GM19239 (cell line): ENCODE measurements around the gene ATXN2.

Source experiments
- DNase-seq: peaks from one replicate; pipeline ENCODE4 v3.0.0; 2011; ENCODE audit warnings: low spot score; ENCODE audit not compliant: insufficient read length
- FAIRE-seq: peaks from 2 replicates; lab custom pipeline; 2011; peaks lifted over from hg19 to GRCh38; lab: Jason Lieb, UNC

The ATXN2 gene

DNA sequence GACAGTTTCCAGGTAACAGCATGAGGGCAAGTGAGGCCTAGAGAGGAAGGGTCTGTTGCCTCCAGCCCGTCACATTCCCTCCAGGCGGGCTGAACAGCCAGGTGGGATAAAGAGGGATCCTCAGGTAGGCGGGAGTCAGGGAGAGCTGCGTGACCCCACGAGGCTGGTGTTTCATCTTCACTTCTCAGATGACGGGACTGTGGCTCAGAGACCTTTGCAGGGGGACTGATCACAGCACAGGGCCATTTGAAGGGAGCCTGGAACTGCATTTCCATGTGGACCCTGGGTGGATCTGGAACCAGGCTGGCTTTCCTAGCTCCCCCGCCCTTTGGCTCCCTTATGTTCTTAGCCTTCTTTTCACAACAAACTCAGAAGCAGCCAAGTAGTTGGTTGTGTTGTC, 156.0 kb downstream of the ATXN2 start:
- FAIRE-seq (no peak), DNase-seq (no peak)

DNA sequence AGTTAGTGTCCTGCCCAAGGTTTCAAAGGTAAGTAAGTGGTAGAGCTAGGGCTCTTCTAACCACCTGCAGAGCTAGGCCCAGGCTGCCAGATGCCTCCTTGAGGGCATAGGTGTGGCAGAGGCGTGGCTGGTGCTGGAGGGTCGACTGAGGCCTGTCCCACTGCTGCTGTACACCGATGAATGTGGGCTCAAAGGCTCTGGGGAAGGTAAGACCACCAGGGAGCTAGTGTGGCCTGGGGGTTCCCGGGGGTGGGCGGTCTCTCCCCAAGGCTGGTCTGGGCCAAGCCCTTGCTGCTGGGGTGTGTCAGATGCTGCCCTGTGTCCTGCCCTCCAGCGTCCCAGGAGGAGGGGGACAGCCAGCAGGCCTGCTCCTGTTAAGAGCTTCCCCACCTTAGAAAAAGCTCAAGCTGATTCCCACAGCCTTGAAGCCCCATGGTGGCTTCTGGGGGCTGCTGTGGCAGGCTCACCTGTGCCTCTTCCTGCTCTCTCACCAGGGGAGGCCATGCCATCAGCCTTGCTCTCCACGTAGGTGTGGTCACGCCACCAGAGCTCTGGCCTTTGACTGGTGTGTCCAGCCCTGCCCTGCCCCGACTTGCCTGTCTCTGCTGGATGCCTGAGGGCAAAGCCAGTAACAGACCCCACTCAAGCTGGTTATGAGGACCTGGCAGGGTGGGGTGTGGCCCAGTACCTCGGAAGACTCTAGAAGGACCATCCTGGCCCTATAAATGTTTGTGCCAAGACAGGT, 156.6 kb downstream of the ATXN2 start:
- DNase-seq (no peak), FAIRE-seq (no peak)

GRCh38 chr12:111441107-111441928, 157.8 kb downstream of the ATXN2 start:
- no peak for DNase-seq
- FAIRE-seq: no peak

- no peak for DNase-seq
- FAIRE-seq: no peak
Observed at GRCh38 chr12:111440631-111441030, 158.5 kb downstream of the ATXN2 start.

DNA sequence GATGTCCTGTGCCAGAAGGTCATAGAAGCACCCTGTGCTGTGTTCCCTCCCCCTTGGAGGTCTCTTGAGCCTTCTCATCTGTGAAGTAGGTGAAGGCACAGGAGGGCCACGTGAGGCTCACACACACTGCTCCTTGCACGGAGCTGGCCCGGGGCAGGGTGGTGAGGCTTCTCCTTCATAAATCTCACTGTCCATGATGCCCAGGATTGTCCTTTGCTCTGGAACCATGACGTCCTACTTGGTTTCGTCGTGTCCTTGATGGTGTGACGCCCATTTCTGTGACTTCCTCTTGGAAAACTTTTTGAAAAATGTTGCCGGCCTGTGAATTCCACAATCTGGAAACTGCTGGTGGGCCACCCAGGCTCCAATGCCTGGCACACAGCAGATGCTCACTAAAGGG, 159.0 kb downstream of the ATXN2 start:
- DNase-seq (no peak), FAIRE-seq (no peak)

DNA sequence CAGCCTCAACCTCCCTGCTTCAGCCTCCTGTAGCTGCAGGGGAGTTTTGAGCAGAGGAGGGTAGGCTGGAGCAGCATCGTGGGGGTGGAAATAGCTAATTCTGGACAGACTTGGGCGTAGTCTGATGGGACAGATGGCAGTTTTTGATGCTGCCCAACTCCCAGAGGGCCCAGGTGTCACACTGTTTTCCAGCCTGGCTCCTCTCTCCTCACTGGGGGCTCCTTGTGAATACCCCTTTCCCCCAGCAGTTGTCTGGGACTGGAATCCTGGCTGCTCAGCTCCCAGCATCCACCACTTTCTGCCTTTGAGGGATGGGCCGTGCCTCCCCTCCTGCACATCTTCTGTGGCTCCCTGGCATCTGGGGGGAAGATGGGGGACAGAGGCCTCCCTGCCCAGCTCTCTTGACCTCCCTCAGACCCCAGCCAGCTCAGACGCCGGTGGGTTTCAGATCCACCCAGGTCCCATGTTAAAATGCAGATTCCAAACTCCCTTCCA, 159.4 kb downstream of the ATXN2 start:
- no peak for FAIRE-seq
- no peak for DNase-seq

GRCh38 chr12:111438481-111438880, 160.6 kb downstream of the ATXN2 start:
- DNase-seq (no peak), FAIRE-seq (peak; percentile 23)

- DNase-seq (no peak), FAIRE-seq (no peak)
Observed at GRCh38 chr12:111437816-111438454, 161.2 kb downstream of the ATXN2 start.

GRCh38 chr12:111436811-111437210, 162.3 kb downstream of the ATXN2 start:
- DNase-seq (no peak), FAIRE-seq (no peak)

- no peak for DNase-seq
- no peak for FAIRE-seq
Observed at GRCh38 chr12:111436266-111436665, 162.8 kb downstream of the ATXN2 start.

DNA sequence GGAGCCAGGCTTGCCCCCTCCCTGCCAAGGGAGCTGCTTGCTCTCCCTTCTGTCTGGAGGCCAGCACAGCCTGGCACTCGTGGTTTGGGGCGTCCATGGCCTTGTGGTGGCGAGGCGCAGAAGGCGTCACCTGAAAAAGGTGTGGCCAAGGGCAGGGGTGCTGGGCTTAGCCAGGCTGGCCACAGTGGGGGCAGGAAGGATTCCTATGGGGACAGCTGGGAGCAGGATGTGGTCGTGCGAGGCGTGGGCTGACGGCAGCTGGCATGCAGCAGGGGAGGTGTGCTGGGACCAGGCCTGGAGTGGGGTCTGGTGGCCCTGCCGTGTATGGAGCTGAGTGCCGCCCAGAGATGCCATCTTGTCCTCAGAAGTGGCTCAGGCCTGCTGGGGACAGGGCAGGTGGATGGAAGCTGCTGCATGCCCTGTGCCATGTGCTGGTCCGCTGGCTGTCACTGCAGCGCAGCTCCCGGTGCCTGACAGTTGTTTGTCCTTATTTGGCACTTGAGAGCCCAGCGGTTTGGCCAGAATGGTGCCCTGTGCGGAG, 163.4 kb downstream of the ATXN2 start:
- no peak for DNase-seq
- no peak for FAIRE-seq

DNA sequence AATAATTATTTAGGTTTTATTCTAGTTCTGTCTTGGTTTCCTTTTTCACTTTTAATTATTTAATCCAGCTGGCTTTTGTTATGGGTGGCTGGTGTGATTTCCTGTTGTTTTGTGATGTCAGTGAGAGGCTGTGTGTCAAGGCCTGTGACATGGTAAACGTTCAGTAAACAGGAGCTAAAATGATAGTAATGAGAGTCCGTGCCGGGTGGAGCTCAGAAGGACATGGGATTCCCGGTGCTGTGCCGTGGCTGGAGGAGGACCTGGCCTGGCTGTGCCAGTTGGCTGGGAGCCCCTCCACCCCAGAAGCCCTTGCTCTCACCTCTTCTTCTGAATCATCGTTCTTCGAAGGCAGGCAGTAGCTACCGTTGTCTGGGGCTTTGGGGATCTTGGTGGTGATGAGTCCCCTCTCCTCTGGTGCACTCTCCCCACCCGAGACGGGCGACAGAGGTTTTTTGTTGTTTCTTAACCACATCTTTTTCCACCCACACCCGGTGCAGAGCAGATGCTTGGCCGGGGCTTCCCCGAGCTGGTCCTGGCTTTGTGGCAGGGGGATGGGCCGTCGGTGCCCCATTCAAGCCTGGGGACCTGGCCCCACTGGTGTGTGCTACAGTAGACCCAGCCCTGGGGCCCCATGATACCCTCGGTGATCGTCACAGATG, 164.3 kb downstream of the ATXN2 start:
- peak; percentile 91 for FAIRE-seq

DNA sequence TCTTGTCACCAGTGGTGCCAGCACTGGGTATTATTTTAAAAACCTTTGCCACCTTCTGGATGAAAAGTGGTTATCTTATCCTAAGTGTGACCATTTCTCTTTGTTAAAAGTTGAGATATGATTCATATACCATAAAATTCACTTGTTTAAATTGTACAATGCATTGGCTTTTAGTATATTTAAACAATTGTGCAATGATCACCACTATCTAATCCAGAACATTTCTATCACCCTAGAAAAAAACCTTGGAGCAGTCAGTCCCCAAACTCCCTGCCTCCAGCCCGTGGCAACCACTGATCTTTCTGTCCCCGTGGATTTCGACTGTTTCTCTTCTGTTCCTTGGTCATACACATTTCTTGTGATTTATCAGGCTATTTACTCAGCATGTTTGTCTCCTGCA, 165.1 kb downstream of the ATXN2 start:
- DNase-seq (no peak), FAIRE-seq (no peak)

More for the DNA sequence above, 164.3 kb downstream of the ATXN2 start:
- no peak for DNase-seq

DNA sequence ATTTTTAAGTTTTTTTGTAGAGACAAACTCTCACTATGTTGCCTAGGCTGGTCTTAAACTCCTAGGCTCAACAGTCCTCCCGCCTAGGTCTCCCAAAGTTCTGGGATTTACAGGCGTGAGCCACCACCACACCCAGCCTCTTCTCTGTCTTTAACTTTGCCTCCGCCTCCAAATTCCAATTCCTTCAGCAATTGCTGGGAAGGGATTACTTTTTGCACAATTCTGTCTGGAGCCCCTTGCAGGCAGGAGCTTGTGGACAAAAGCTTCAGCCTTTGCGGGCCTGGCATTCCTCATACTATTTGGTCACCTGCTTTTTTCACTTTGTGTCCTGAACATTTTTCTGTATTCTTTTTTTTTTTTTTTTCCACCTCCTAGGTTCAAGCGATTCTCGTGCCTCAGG, 167.3 kb downstream of the ATXN2 start:
- DNase-seq (no peak), FAIRE-seq (no peak)

- FAIRE-seq: peak; percentile 21
Observed at GRCh38 chr12:111430433-111431353, 168.4 kb downstream of the ATXN2 start.

DNA sequence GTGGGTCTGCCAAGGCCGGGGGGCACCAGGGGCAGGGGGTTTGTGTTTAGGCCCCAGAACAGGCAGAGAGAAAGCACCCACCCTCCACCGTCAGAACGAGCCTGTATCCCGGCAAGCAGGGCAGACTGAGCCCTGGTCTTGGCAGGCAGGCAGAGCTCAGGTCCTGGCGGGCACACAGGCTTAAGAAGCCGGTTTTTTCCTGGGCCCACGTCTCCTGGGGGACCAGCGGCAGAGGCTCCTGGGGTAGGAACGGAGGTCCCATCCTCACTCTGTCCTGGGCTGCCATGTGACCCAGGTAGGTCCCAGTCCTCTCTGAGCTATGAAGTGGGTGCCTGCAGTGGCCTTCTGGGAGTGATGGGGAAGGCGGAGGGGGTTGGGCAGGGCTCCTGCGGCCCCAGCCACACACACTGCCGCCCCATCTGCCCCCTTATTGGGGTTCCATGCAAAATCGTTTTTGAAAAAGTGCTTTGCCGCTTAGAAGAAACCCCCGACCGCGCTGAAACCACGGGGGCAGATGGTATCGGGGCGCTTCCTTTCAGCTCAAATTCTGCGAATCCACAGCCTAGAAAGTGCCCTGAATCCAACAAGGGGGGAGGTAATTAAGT, 169.2 kb downstream of the ATXN2 start:
- DNase-seq (no peak), FAIRE-seq (peak; percentile 39)

More at GRCh38 chr12:111430433-111431353, 168.4 kb downstream of the ATXN2 start:
- no peak for DNase-seq

- DNase-seq (no peak), FAIRE-seq (peak; percentile 87)
Observed at GRCh38 chr12:111428728-111429175, 170.4 kb downstream of the ATXN2 start.

- no peak for FAIRE-seq
- DNase-seq: no peak
Observed at GRCh38 chr12:111428081-111428727, 170.9 kb downstream of the ATXN2 start.
